HL-60 (cell line): ENCODE data around the gene TRAP1.

ENCODE experiments used
- DNase-seq, 2 experiments: peaks; one replicate each; pipeline ENCODE4 v3.0.0-alpha.2; 2010 to 2020; ENCODE audit warnings: low read depth in 1 of 2, low spot score in 1 of 2
- H3K27ac ChIP-seq: fragments of 250-450 bp; sonication (Bioruptor Pico); replicated peaks from 2 replicates; pipeline ENCODE4 v1.5.1; 2020; ENCODE audit warnings: mild to moderate bottlenecking, moderate library complexity
- H3K27me3 ChIP-seq: fragments of 250-450 bp; sonication (Bioruptor Pico); 2 replicates; pipeline ENCODE4 v1.5.1; 2021; ENCODE audit warnings: mild to moderate bottlenecking, moderate library complexity; ENCODE audit not compliant: insufficient read depth, poor library complexity, severe bottlenecking
- H3K4me3 ChIP-seq: replicated peaks from 2 replicates; pipeline ENCODE4 v1.5.1; 2011; ENCODE audit warnings: mild to moderate bottlenecking, control low read depth, low read length; ENCODE audit not compliant: insufficient read depth
- CTCF ChIP-seq: IDR thresholded peaks from one replicate; pipeline ENCODE4 v1.5.1; 2011; ENCODE audit warnings: low read length, control low read depth, inconsistent platforms; ENCODE audit not compliant: insufficient read depth
- GABPA ChIP-seq: IDR thresholded peaks from 2 replicates; pipeline ENCODE4 v1.6.1; 2012; ENCODE audit warnings: low read depth
- POLR2AphosphoS5 ChIP-seq: IDR thresholded peaks from 2 replicates; pipeline ENCODE4 v1.6.1; 2012; ENCODE audit warnings: low read depth
- REST ChIP-seq: IDR thresholded peaks from 2 replicates; pipeline ENCODE4 v1.6.1; 2012; ENCODE audit warnings: low read depth; ENCODE audit not compliant: insufficient replicate concordance
- SPI1 ChIP-seq: IDR thresholded peaks from 2 replicates; pipeline ENCODE4 v1.6.1; 2012; ENCODE audit warnings: low read depth, mild to moderate bottlenecking, borderline replicate concordance

Gene TRAP1

GRCh38 chr16:3618769-3619141 is 98.6 kb downstream of the TRAP1 start:
- peak overlapping the region; percentile 23; the same call in 1 of the 2 replicates for H3K27ac ChIP-seq
- H3K27me3 ChIP-seq = no peaks in the 10 kb centered on the region
- H3K4me3 ChIP-seq = no peak overlapping the region
- DNase-seq = peak; percentile 55 to 74
- no peak for TF ChIP-seq SPI1
- TF ChIP-seq CTCF = no peak
- no peak for TF ChIP-seq REST
- no peak for TF ChIP-seq POLR2AphosphoS5
- no peak for TF ChIP-seq GABPA

DNA sequence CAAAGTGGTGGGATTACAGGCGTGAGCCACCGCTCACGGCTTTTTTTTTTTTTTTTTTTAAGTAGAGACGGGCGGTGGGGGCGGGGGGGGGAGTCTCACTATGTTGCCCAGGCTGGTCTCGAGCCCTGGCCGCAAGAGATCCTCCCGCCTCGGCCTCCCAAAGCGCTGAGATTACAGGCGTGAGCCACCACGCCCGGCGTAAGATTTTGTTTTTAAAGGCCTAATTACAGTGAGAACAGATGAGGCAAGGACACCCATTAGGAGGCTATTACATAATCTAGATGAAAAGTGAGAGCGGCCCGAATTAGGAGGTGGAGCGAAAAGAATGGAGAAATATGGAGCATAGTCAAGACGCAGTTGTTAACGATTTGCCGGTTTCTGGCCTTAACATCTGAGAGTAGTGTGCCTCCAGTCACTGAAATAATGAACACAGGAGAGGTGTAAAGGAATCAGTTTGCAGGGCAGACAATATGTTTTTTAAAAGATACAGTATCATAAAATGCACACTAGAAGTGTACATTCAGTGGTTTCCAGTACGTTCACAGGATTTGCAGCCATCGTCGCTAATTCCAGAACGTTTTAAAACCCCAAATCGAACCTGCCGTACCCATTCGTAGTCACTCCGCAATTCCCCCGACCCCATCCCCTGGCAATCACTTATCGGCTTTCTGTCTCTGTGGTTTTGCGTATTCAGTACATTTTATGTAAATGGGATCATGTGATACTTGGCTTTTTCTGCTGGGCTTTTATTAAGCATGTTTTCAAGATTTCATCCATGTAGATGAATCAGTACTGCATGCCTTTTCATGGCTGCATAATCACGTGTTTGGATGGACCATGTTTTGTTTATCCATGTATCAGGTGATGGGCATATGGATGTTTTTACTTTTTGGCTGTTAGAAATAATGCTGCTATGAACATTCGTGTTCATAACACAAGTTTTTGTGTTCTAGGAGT is 104.5 kb downstream of the TRAP1 start:
- TF ChIP-seq REST (no peak), GABPA (no peak), SPI1 (no peak), POLR2AphosphoS5 (no peak), CTCF (no peak)
- no peaks in the 10 kb centered on the region for H3K27me3 ChIP-seq
- no peak for DNase-seq
- peak overlapping the region; percentile 88; the same call in 1 of the 2 replicates for H3K27ac ChIP-seq
- peak overlapping the region; percentile 91 for H3K4me3 ChIP-seq

DNA sequence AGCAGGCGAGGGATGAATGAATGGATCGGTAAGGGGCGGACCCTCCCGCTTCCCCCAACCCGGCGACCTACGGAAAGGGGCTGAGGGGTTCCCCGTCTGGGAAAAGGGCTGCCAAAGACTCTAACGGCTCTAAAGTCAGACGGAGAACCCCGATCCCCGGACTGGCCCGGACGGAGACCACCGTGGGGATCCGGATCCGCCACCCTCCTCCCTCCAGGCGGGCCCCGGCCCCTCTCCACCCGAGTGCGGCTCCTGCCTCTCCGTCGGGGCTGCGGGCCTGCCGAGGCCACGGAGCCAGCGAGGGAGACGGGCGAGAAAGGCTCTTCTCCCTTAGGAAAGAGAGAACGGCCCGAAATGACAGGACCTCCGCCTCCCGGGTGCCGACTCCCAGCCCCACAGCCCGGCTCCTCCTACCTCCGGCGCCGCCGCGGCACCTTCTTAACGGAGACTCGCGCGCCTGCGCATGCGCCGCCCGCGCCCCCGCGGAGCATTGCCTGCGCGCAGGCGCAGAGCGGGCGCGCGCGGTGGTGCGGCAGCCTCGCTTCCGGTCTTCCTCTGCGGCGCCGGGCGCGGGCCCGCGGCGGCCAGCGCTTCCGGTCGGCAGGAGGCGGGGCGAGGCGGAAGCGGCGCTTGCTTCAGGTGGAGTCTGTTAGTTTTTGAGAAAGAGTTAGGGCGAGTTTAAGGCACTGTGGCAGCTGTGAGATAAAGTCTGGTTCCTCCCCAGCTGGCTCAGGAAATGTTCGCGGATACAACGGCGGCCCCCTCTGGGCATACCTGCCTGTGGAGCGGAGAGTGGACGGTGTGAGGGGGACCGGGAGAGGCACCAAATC is 106.0 kb downstream of the TRAP1 start, which contains the start of gene SLX4:
TSS of gene SLX4 (minus strand) at position 461 of the 830 bp plus-strand sequence. CDS start 2,642 bp downstream, outside the sequence.
- peak; percentile 85 for DNase-seq
- H3K27ac ChIP-seq = peak within 1 kb of the TSS; percentile 88
- no peaks in the 10 kb centered on the region for H3K27me3 ChIP-seq
- peak within 1 kb of the TSS; percentile 94 for H3K4me3 ChIP-seq
- TF ChIP-seq REST (no peak), SPI1 (peak; percentile 28; the same call in 1 of the 2 replicates), GABPA (peak; percentile 64), POLR2AphosphoS5 (peak; percentile 48; the same call in 1 of the 2 replicates)
